ENCODE measurements around the gene TEX2. TPM values are rescaled to one million over a fixed set of nuclear protein-coding genes. Genes with fewer than 3 reads are reported as not detected.

Gene TEX2
- total and polyA plus RNA-seq, 2 of the 13 experiments (the other 11 are each of a cell fraction or from before 2014, with no cell fraction given), result 21.4 to 37.7 TPM

DNA sequence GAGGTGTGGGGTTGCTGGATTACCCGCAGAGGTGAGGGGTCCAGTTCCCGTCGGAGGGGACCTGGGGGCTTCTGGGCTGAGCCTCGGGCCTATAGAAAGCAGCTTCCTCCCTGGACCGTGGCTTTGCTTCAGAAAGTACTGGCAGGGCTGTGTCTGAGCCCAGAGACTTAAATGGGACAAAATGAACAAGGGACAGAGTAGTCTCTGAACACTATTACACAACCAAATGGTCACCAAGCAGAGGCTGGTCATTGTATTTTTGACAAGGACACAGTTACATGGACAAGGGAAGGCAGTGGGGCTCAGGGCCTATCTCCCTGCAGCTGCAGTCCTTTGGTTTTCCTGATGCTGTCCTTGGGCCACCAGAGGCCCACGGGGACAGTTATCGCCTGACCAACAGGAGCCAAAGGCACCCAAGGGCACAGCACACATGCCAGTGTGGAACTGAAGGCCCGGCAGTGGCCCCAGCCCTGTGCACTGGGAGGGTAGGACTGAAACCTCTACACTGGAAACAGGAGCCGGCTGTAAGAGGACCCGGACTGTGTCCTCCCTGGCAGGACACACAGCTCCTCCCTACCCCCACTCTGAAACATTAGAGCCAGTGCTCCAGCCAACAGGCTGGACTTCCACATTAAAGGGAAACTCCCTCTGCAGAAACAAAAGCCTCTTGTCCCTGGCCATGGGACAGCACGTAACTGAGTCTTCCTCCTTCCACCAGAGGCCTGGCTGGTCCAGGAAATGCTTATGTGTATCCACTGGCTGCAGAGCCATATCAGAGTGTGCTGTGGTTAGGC lies 107.1 kb downstream of the TEX2 start (continued):
- TF ChIP-seq, protein P1, sequence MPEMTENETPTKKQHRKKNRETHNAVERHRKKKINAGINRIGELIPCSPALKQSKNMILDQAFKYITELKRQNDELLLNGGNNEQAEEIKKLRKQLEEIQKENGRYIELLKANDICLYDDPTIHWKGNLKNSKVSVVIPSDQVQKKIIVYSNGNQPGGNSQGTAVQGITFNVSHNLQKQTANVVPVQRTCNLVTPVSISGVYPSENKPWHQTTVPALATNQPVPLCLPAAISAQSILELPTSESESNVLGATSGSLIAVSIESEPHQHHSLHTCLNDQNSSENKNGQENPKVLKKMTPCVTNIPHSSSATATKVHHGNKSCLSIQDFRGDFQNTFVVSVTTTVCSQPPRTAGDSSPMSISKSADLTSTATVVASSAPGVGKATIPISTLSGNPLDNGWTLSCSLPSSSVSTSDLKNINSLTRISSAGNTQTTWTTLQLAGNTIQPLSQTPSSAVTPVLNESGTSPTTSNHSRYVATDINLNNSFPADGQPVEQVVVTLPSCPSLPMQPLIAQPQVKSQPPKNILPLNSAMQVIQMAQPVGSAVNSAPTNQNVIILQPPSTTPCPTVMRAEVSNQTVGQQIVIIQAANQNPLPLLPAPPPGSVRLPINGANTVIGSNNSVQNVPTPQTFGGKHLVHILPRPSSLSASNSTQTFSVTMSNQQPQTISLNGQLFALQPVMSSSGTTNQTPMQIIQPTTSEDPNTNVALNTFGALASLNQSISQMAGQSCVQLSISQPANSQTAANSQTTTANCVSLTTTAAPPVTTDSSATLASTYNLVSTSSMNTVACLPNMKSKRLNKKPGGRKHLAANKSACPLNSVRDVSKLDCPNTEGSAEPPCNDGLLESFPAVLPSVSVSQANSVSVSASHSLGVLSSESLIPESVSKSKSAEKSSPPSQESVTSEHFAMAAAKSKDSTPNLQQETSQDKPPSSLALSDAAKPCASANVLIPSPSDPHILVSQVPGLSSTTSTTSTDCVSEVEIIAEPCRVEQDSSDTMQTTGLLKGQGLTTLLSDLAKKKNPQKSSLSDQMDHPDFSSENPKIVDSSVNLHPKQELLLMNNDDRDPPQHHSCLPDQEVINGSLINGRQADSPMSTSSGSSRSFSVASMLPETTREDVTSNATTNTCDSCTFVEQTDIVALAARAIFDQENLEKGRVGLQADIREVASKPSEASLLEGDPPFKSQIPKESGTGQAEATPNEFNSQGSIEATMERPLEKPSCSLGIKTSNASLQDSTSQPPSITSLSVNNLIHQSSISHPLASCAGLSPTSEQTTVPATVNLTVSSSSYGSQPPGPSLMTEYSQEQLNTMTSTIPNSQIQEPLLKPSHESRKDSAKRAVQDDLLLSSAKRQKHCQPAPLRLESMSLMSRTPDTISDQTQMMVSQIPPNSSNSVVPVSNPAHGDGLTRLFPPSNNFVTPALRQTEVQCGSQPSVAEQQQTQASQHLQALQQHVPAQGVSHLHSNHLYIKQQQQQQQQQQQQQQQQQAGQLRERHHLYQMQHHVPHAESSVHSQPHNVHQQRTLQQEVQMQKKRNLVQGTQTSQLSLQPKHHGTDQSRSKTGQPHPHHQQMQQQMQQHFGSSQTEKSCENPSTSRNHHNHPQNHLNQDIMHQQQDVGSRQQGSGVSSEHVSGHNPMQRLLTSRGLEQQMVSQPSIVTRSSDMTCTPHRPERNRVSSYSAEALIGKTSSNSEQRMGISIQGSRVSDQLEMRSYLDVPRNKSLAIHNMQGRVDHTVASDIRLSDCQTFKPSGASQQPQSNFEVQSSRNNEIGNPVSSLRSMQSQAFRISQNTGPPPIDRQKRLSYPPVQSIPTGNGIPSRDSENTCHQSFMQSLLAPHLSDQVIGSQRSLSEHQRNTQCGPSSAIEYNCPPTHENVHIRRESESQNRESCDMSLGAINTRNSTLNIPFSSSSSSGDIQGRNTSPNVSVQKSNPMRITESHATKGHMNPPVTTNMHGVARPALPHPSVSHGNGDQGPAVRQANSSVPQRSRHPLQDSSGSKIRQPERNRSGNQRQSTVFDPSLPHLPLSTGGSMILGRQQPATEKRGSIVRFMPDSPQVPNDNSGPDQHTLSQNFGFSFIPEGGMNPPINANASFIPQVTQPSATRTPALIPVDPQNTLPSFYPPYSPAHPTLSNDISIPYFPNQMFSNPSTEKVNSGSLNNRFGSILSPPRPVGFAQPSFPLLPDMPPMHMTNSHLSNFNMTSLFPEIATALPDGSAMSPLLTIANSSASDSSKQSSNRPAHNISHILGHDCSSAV (CRISPR knock-in tag; IDR thresholded peaks at IDR 0.05; ENCODE audit: borderline replicate concordance), result no peak
- TF ChIP-seq KDM6A (CRISPR knock-in tag; IDR thresholded peaks at IDR 0.05; ENCODE audit: low read depth) (peak; percentile 44; the same call in 1 of the 2 replicates), THYN1 (CRISPR knock-in tag; IDR thresholded peaks at IDR 0.05; ENCODE audit: borderline replicate concordance, low read depth) (no peak), ATF7 (IDR thresholded peaks at IDR 0.05) (no peak), ATF7 (CRISPR knock-in tag; IDR thresholded peaks at IDR 0.05) (no peak), MTA3 (CRISPR knock-in tag; IDR thresholded peaks at IDR 0.05) (no peak), CENPX (CRISPR knock-in tag; IDR thresholded peaks at IDR 0.05) (no peak), ZNF253 (CRISPR knock-in tag; IDR thresholded peaks at IDR 0.05; ENCODE audit: borderline replicate concordance) (no peak), ZNF776 (CRISPR knock-in tag; IDR thresholded peaks at IDR 0.05) (no peak), ZNF709 (CRISPR knock-in tag; IDR thresholded peaks at IDR 0.05) (peak; percentile 68; the same call in 1 of the 2 replicates), NFRKB (IDR thresholded peaks at IDR 0.05) (no peak), FOXJ3 (CRISPR knock-in tag; IDR thresholded peaks at IDR 0.05; ENCODE audit: borderline replicate concordance) (peak; percentile 77; the same call in 1 of the 2 replicates)
- TF ChIP-seq, protein P2, sequence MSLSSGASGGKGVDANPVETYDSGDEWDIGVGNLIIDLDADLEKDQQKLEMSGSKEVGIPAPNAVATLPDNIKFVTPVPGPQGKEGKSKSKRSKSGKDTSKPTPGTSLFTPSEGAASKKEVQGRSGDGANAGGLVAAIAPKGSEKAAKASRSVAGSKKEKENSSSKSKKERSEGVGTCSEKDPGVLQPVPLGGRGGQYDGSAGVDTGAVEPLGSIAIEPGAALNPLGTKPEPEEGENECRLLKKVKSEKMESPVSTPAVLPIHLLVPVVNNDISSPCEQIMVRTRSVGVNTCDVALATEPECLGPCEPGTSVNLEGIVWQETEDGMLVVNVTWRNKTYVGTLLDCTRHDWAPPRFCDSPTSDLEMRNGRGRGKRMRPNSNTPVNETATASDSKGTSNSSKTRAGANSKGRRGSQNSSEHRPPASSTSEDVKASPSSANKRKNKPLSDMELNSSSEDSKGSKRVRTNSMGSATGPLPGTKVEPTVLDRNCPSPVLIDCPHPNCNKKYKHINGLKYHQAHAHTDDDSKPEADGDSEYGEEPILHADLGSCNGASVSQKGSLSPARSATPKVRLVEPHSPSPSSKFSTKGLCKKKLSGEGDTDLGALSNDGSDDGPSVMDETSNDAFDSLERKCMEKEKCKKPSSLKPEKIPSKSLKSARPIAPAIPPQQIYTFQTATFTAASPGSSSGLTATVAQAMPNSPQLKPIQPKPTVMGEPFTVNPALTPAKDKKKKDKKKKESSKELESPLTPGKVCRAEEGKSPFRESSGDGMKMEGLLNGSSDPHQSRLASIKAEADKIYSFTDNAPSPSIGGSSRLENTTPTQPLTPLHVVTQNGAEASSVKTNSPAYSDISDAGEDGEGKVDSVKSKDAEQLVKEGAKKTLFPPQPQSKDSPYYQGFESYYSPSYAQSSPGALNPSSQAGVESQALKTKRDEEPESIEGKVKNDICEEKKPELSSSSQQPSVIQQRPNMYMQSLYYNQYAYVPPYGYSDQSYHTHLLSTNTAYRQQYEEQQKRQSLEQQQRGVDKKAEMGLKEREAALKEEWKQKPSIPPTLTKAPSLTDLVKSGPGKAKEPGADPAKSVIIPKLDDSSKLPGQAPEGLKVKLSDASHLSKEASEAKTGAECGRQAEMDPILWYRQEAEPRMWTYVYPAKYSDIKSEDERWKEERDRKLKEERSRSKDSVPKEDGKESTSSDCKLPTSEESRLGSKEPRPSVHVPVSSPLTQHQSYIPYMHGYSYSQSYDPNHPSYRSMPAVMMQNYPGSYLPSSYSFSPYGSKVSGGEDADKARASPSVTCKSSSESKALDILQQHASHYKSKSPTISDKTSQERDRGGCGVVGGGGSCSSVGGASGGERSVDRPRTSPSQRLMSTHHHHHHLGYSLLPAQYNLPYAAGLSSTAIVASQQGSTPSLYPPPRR (CRISPR knock-in tag; IDR thresholded peaks at IDR 0.05; ENCODE audit: borderline replicate concordance), result peak; percentile 67; the same call in 1 of the 2 replicates
- TF ChIP-seq, protein P3, sequence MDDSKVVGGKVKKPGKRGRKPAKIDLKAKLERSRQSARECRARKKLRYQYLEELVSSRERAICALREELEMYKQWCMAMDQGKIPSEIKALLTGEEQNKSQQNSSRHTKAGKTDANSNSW (CRISPR knock-in tag; IDR thresholded peaks at IDR 0.05; ENCODE audit: borderline replicate concordance), result no peak

Data from HepG2 (cell line).